RWPE1 (cell line): Measurements from ENCODE around the gene TAMM41.

Source experiments
- CTCF ChIA-PET: fragments of 350-600 bp; sonication (Branson Sonifier 250); formaldehyde crosslinking; extraction: SDS; loops from one replicate; lab custom pipeline; 2021; lab: Yijun Ruan, JAX
- POLR2A ChIA-PET: fragments of 400-600 bp; formaldehyde crosslinking; extraction: SDS; loops from one replicate; lab custom pipeline; 2020; ENCODE audit warnings: antibody characterized with exemption; ENCODE audit not compliant: low non-redundant PET; lab: Yijun Ruan, JAX
- DNase-seq: peaks from one replicate; pipeline ENCODE4 v3.0.0; 2012; ENCODE audit warnings: low spot score
- H3K27ac ChIP-seq: fragments of 450-650 bp; 2 replicates; pipeline ENCODE4 v1.5.1; 2017
- TF ChIP-seq, protein P1 (sequence below): fragments of 450-650 bp; conservative IDR thresholded peaks from 2 replicates; pipeline ENCODE4 v1.5.1; 2017; ENCODE audit warnings: low read depth, mild to moderate bottlenecking

The TAMM41 gene

DNA sequence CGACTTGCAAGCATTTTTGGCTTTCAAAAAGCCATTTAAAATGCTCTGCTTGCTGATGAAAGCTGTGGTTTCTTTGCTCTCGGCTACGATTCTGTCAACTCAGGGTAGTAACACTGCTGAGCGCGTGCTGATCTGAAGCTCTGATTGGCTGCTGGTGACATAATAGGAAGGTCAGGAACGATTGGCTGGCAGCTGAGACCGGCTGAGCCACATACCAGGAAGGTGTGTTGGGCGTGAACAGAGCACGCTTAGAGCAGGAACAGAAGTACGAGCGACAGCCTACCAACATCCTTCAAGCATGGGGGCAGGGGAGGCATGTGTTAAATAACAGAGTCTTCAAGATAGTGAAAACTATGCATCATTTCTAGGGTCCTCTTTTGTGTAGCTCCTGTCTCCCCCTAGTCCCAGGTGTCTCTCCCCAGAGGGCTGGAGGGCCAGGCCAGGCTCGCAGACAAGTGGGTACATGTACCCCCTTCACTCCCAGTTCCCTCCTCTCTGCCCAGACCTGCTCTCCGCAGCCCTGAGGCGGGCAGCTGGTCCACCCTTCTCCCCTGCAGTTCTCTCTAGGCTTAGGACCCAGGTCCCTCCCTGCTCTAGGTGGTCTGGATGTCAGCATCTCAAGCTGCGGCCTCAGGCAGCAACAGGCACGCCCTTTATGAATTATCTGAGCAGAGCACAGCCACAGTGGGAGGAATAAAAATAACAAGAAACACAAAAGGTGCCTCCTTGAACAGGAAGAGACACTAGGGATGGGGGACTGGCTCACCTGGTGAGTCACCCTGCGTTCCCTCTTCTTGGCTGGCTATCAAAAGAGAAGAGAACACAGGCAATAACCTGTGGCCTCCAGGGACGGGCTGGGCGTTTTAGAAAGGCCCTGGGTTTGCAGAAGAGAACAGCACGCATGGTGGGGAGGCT lies 76.0 kb downstream of the TAMM41 start:
- TF ChIP-seq, protein P1, sequence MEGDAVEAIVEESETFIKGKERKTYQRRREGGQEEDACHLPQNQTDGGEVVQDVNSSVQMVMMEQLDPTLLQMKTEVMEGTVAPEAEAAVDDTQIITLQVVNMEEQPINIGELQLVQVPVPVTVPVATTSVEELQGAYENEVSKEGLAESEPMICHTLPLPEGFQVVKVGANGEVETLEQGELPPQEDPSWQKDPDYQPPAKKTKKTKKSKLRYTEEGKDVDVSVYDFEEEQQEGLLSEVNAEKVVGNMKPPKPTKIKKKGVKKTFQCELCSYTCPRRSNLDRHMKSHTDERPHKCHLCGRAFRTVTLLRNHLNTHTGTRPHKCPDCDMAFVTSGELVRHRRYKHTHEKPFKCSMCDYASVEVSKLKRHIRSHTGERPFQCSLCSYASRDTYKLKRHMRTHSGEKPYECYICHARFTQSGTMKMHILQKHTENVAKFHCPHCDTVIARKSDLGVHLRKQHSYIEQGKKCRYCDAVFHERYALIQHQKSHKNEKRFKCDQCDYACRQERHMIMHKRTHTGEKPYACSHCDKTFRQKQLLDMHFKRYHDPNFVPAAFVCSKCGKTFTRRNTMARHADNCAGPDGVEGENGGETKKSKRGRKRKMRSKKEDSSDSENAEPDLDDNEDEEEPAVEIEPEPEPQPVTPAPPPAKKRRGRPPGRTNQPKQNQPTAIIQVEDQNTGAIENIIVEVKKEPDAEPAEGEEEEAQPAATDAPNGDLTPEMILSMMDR: no peak
- peak overlapping the region; percentile 98 for H3K27ac ChIP-seq
- POLR2A ChIA-PET: no interaction called here
- CTCF ChIA-PET: no interaction called here
- peak; percentile 94 for DNase-seq

DNA sequence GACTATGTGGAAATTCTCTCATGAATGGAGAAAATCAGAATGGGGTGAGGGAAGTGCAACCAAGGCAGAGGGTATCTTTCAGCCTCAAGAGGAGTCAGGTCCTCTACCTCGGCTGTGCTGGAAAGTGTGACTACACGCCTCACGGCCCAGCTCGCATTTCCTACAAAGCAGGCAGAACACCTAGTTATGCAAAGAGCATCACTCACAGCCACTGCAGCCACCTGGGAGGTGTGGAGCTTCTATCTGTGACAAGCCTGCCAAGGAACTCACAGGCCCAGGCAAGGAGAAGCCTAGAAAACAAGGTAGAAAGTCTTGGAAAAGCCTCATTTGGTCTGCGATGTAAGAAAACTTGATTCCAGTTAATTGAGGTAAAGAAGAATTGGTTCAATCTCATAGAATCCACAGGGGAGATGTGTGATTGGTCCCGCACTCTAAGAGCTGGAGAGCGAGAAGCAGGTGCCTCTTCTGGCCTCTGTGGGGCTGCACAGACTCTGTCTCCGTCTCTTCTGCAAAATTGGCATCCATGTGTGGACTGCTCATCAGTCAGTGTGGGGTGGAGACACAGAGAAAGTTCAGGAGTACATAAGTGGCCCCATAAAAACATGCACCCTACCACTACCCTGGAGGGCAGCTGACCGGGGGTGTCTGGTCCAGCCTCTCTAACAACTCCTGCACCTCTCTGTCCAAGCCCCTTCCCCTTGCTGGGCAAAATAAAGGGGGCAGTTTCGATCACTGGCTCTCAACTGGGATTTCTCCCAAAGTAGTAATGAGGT lies 76.8 kb downstream of the TAMM41 start:
- H3K27ac ChIP-seq: peak overlapping the region; percentile 98
- CTCF ChIA-PET: no interaction called here
- no peak for DNase-seq
- POLR2A ChIA-PET: no interaction called here
- TF ChIP-seq, protein P1: no peak

DNA sequence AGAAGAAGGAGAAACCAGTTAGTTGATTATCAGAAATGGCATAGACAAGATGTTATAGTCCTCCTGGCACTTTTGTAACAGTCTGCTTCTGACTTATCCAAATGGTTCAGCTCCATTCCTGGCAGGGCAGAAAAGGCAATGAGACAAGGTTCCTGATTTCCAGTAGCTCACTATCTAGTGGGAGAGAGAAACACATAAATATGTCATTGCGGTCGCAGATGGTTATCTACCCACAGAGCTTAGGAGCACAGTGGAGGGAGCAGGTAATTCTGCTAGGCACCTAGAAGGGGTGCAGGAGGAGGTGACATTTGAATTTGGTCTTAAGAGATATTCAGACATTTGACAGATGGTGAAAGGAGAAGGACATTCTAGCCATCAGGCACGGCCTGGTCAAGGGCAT lies 78.1 kb downstream of the TAMM41 start:
- ChIA-PET POLR2A (no interaction called here), CTCF (no interaction called here)
- TF ChIP-seq, protein P1: no peak
- DNase-seq: no peak
- H3K27ac ChIP-seq: 0 out of 2 replicates have a peak overlapping the region, but pooled peaks have one; percentile 12

DNA sequence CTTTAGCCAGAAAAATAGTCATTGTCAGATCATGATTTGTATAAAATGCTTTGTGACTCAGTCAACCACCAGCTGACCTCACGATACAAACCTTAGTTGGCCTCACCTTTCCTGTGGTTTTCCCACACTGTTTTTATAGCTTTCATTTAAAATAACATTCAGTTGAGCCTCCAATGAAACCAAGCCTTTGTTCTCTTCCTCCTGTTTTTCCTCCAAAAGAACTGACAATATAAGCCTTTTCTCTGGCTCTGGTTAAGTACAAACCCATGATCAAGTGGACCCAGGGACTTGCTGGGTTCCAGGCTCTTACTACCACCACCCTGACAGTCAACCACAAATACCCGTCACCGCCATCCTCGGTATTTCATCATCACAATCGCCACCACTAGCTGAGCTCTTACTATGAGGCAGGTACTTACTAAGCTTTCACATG lies 81.7 kb downstream of the TAMM41 start:
- POLR2A ChIA-PET: no interaction called here

DNA sequence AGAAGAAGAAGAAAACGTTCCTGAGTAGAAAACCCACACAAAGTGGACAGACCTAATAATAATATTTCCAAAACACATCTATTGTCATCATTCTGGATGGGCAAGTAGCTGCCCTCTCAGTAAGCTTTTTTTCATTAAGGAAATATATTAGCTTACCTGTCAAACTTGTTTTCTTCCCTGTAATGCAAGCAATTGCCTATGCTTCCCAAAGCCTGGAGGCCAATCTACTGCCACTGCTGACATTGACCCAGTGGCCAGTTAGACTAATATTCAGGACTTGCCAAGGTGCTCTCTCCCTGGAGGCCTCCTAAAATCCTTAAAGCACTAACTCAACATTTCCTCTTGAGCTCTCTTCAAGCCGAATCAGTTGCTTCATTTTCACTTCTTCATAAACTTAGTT lies 86.7 kb downstream of the TAMM41 start:
- no peak for DNase-seq
- ChIA-PET POLR2A (no interaction called here), CTCF (no interaction called here)
- TF ChIP-seq, protein P1: no peak
- no peak overlapping the region for H3K27ac ChIP-seq

More for the DNA sequence above, 81.7 kb downstream of the TAMM41 start:
- peak overlapping the region; percentile 60 for H3K27ac ChIP-seq
- TF ChIP-seq, protein P1: no peak
- peak; percentile 56 for DNase-seq
- CTCF ChIA-PET: interaction anchor here (0.6 kb wide), 1 partner anchor 293 kb away, joined by 4 read pairs; no protein-coding TSS in a partner anchor

DNA sequence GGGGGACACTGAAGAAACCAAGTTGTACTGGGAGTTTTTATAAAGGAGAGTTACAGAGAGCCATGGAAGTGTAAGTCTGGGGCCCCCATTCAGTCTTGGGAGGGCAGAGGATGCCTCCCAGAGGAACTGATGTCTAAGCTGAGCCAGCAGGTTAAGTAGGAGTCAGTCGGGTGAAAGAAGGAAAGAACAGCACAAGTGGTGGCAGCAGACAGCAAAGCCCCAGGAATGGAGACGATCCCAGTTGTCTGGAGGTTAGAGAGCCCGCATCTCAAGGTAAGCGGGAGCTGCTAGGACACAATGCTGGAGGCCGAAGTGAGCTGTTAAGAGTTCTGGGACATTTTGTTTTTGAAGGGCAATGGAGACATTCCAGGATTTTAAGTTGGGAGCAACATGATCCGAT lies 88.8 kb downstream of the TAMM41 start:
- ChIA-PET CTCF (no interaction called here), POLR2A (no interaction called here)
- no peak for DNase-seq
- TF ChIP-seq, protein P1: no peak
- no peak overlapping the region for H3K27ac ChIP-seq
